ENCODE results near the gene ATAD3A.

DNA sequence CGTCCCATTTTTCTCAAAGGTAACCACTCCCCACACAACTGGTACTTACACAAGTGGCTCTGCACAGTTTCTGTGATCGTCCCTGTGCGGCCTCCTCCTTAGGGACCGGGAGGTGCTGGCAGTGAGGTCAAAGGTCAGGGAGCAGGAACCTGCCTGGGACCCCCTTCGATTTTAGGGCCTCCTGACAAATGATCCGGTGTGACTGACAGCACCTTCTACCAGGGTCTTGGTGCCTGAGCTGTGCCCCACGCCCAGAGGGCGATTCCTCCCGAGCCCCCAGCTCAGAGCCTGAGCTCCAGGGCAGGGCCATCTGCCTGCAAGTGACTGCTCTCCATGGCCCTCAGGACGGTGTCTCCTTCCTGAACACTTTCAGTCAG, 40.3 kb downstream of the ATAD3A start:
- TF ChIP-seq, protein P1, sequence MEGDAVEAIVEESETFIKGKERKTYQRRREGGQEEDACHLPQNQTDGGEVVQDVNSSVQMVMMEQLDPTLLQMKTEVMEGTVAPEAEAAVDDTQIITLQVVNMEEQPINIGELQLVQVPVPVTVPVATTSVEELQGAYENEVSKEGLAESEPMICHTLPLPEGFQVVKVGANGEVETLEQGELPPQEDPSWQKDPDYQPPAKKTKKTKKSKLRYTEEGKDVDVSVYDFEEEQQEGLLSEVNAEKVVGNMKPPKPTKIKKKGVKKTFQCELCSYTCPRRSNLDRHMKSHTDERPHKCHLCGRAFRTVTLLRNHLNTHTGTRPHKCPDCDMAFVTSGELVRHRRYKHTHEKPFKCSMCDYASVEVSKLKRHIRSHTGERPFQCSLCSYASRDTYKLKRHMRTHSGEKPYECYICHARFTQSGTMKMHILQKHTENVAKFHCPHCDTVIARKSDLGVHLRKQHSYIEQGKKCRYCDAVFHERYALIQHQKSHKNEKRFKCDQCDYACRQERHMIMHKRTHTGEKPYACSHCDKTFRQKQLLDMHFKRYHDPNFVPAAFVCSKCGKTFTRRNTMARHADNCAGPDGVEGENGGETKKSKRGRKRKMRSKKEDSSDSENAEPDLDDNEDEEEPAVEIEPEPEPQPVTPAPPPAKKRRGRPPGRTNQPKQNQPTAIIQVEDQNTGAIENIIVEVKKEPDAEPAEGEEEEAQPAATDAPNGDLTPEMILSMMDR (IDR thresholded peaks at IDR 0.05), result no peak
- TF ChIP-seq POLR2AphosphoS5 (IDR thresholded peaks at IDR 0.05; ENCODE audit: low read depth, low read length), result no peak
